HAP-1 (cell line): ENCODE data around the gene CENPU.

Experiments
- DNase-seq, 2 experiments: peaks; one replicate each; pipeline ENCODE4 v3.0.0-alpha.2; 2016 to 2020; ENCODE audit warnings: low spot score in 2 of 2
- H3K27me3 ChIP-seq: fragments of 250-450 bp; sonication (Bioruptor Pico); 2 replicates; pipeline ENCODE4 v1.5.1; 2020; ENCODE audit warnings: low read depth, mild to moderate bottlenecking, moderate library complexity
- H3K36me3 ChIP-seq: fragments of 250-450 bp; sonication (Bioruptor Pico); replicated peaks from 2 replicates; pipeline ENCODE4 v1.5.1; 2020; ENCODE audit warnings: mild to moderate bottlenecking
- H3K4me1 ChIP-seq: fragments of 250-450 bp; sonication (Bioruptor Pico); 2 replicates; pipeline ENCODE4 v1.5.1; 2020; ENCODE audit warnings: mild to moderate bottlenecking
- H3K4me3 ChIP-seq: fragments of 250-450 bp; sonication (Bioruptor Pico); 2 replicates; pipeline ENCODE4 v1.5.1; 2020; ENCODE audit warnings: mild to moderate bottlenecking, moderate library complexity
- H3K9me3 ChIP-seq: fragments of 250-450 bp; sonication (Bioruptor Pico); 2 replicates; pipeline ENCODE4 v1.5.1; 2020; ENCODE audit warnings: mild to moderate bottlenecking, moderate library complexity
- in situ Hi-C: fragments of 300-500 bp; cut with MboI; formaldehyde crosslinking; loops from 3 replicates; pipeline ENCODE4 v1.14.3; 2020; ENCODE audit warnings: low sequenced_read_pairs, inconsistent platforms, mixed read lengths

Gene CENPU

DNA sequence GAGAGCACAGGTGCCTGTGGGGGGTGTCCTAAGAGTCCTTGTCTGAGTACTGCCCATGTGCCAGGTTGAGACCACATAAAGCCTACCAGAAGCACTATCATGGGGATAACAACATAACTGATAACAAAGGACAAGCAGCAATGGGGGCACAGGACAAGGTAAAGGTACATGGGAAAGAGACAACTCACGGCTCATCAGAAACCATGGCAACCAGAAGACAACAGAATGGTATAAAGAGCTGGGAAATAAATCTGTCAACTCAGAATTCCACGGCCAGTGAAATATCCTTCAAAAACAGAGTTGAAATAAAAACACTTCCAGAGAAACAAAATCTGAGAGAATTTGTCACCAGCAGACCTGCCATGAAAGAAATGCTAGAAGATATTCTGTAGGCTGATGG, 20.0 kb downstream of the CENPU start:
- no peak for DNase-seq
- Histone ChIP-seq H3K4me1 (no peaks in the 10 kb centered on the region), H3K27me3 (no peaks in the 10 kb centered on the region), H3K36me3 (peaks cover 86% of the 10 kb centered on the region), H3K9me3 (no peaks in the 10 kb centered on the region), H3K4me3 (no peak overlapping the region)
- in situ Hi-C loops, result no loop called here

GRCh38 chr4:184712322-184712721, 21.6 kb downstream of the CENPU start:
- peaks cover 81% of the 10 kb centered on the region for H3K36me3 ChIP-seq
- H3K9me3 ChIP-seq, result no peaks in the 10 kb centered on the region
- in situ Hi-C loops, result no loop called here
- H3K4me1 ChIP-seq, result no peaks in the 10 kb centered on the region
- H3K27me3 ChIP-seq, result no peaks in the 10 kb centered on the region
- no peak for DNase-seq
- H3K4me3 ChIP-seq, result no peak overlapping the region

DNA sequence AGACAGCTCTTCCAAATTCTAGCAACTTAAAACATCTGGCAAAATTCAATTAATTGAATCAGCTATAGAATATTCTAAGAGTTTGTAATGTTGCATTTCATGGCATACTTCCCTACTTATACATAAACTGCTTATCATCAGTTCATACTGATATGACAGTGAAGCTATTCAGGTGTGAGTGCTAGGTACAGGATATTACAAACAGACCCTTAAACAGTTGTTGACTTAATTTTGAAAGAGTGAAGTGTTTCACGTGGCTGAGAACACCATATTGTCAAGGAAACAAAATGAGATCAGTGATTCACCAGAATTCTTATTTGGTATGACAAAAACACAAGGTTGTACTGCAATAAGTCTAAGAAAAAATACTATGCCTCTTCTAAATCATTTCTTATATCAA, 27.4 kb downstream of the CENPU start:
- Histone ChIP-seq H3K9me3 (no peaks in the 10 kb centered on the region), H3K36me3 (peaks cover 80% of the 10 kb centered on the region), H3K4me1 (peaks cover 11% of the 10 kb centered on the region), H3K27me3 (no peaks in the 10 kb centered on the region), H3K4me3 (no peak overlapping the region)
- DNase-seq, result no peak
- in situ Hi-C loops, result no loop called here

DNA sequence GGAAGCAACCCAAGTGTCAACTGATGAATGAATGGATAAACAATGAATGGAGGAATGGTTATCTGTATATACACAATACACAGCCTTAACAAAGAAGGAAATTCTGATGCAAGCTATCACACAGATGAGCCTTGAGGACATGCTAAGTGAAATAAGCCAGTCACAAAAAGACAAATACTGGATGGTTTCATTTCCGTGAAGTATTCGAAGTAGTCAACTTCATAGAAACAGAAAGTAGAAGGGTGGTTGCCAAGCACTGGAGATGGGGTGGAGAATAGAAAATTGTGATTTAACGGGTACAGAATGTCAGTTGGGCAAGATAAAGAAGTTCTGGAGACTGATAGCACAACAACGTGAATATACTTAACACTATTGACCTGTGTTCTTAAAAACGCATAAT, 28.2 kb downstream of the CENPU start:
- Histone ChIP-seq H3K36me3 (peaks cover 80% of the 10 kb centered on the region), H3K27me3 (no peaks in the 10 kb centered on the region), H3K4me1 (peaks cover 11% of the 10 kb centered on the region), H3K9me3 (no peaks in the 10 kb centered on the region), H3K4me3 (no peak overlapping the region)
- DNase-seq, result no peak
- in situ Hi-C loops, result no loop called here

DNA sequence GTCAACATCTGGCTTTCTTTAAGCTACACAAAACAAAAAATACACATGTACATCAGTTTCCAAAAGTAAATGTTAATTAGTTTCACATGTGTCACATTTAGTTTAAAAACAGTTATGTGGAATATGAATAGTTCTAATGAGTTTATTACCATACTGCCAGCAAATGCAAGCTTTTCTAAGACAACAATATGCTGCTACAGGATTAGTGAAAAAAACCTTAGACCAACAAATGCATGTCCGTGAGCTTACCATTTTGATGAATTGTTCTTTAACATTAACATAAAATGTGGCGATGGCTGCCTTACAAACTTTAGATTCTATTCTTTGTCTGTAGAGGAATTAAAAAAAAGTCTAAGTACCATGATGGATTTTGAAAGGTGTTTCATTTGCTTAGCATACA, 31.8 kb downstream of the CENPU start:
- Histone ChIP-seq H3K36me3 (peaks cover 69% of the 10 kb centered on the region), H3K27me3 (no peaks in the 10 kb centered on the region), H3K9me3 (no peaks in the 10 kb centered on the region), H3K4me1 (peaks cover 11% of the 10 kb centered on the region), H3K4me3 (no peak overlapping the region)
- in situ Hi-C loops, result no loop called here
- DNase-seq, result peak in 1 of 2 experiments; percentile 55

GRCh38 chr4:184699941-184700340, 34.0 kb downstream of the CENPU start:
- no peaks in the 10 kb centered on the region for H3K27me3 ChIP-seq
- in situ Hi-C loops, result no loop called here
- H3K4me1 ChIP-seq, result peaks cover 11% of the 10 kb centered on the region
- no peaks in the 10 kb centered on the region for H3K9me3 ChIP-seq
- no peak for DNase-seq
- no peak overlapping the region for H3K4me3 ChIP-seq
- peaks cover 68% of the 10 kb centered on the region for H3K36me3 ChIP-seq

DNA sequence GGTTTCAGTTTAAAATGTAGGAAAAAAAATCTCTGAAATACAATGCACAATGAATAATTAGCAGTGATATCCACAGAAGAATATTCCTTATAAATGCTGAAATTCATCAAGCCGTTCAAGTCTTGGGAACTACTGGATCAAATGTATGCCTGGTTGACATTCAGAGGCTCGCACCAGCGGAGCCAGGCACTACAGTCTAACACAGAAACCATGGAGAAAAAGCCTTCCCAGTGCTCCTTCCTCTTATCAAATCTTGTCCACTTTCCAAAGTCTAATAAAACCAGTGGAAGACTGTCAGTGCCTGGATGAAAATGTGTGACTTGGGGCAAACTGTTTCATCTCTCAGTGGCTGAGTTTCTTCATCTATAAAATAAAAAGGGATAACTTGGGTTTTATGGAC, 35.9 kb downstream of the CENPU start:
- in situ Hi-C loops, result no loop called here
- Histone ChIP-seq H3K4me3 (no peak overlapping the region), H3K36me3 (peaks cover 67% of the 10 kb centered on the region)

DNA sequence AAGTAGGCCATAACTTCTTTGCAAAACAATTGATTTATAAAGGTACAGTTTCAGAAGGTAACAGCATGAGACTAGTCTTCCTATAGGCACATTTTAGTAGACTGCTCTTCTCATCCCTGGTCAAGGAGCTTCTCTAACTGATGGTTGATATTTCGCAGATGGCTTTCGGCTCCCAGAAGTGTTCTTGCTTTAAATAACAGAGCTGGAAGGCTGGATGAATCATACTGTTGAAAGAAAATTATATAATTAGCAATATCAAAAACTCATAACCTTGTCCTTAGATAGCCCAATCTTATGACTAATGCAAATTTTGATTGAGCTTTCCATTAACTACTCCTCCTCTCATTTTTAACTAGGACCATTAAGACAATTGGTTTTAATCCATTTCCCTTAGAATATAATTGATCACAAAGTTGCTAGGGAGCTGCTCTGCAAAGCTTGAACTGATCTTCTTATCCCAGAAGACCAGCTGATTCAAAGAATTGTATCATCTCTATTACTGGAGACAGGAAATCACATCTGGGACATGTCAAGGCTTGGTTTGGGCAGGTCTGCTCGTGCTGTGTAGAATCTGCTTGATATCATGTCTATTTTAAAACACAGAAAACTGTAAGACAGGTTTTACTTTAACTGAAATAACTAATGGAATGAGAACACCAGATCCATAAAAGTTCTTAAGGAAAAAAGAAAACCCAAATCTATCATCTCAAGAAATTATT, 38.6 kb downstream of the CENPU start:
- in situ Hi-C loops, result no loop called here
- Histone ChIP-seq H3K9me3 (no peaks in the 10 kb centered on the region), H3K4me3 (no peak overlapping the region), H3K36me3 (peaks cover 59% of the 10 kb centered on the region), H3K27me3 (no peaks in the 10 kb centered on the region), H3K4me1 (no peaks in the 10 kb centered on the region)
- DNase-seq, result no peak

More for the DNA sequence above, 35.9 kb downstream of the CENPU start:
- Histone ChIP-seq H3K4me1 (peaks cover 11% of the 10 kb centered on the region), H3K27me3 (no peaks in the 10 kb centered on the region), H3K9me3 (no peaks in the 10 kb centered on the region)
- no peak for DNase-seq

DNA sequence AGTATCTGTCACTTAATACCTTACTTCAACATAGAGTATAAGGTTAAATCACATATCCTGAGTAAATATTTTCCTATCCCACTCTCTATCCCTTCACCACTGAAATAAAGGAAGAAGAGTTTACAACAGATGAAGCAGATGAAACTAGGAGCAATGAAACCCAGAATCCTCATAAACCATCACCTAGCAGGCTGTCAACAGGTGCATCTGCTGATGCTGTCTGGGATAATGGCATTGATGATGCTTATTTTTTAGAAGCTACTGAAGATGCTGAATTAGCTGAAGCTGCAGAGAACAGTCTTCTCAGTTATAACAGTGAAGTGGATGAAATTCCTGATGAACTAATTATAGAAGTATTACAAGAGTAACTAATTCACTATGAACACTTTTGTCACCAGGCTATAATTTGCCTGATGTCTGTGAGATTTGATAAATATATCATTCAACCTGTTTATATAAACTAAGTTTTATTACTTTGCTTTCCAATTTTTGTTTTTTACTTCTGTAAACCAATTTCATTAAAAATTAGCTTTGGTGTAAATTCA, 39.4 kb downstream of the CENPU start:
- Histone ChIP-seq H3K4me1 (no peaks in the 10 kb centered on the region), H3K36me3 (peaks cover 55% of the 10 kb centered on the region), H3K9me3 (no peaks in the 10 kb centered on the region), H3K4me3 (no peak overlapping the region), H3K27me3 (no peaks in the 10 kb centered on the region)
- in situ Hi-C loops, result no loop called here
- DNase-seq, result no peak

GRCh38 chr4:184693056-184693455, 40.8 kb downstream of the CENPU start:
- peaks cover 50% of the 10 kb centered on the region for H3K36me3 ChIP-seq
- DNase-seq, result no peak
- no peak overlapping the region for H3K4me3 ChIP-seq
- in situ Hi-C loops, result no loop called here
- H3K4me1 ChIP-seq, result no peaks in the 10 kb centered on the region
- H3K9me3 ChIP-seq, result no peaks in the 10 kb centered on the region
- no peaks in the 10 kb centered on the region for H3K27me3 ChIP-seq

DNA sequence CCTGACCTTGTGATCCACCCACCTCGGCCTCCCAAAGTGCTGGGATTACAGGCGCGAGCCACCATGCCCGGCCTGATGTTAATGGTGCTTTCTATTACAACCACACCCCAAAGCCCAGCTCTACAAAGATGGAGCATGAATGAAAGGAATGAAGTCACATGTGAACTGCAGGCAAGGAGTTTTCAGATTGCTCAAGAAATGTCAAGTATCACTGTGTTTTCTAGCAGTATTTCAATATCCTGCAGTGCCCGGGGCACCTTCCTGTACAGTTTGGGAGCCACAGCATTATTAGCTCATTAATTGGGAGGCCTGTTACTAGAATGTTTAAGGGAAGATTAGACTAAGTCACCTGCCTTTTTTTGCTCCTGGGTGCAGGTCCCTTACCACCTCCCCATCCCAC, 44.2 kb downstream of the CENPU start:
- DNase-seq, result no peak
- in situ Hi-C loops, result no loop called here
- Histone ChIP-seq H3K36me3 (peaks cover 23% of the 10 kb centered on the region), H3K4me1 (no peaks in the 10 kb centered on the region), H3K4me3 (no peak overlapping the region), H3K9me3 (no peaks in the 10 kb centered on the region), H3K27me3 (no peaks in the 10 kb centered on the region)

DNA sequence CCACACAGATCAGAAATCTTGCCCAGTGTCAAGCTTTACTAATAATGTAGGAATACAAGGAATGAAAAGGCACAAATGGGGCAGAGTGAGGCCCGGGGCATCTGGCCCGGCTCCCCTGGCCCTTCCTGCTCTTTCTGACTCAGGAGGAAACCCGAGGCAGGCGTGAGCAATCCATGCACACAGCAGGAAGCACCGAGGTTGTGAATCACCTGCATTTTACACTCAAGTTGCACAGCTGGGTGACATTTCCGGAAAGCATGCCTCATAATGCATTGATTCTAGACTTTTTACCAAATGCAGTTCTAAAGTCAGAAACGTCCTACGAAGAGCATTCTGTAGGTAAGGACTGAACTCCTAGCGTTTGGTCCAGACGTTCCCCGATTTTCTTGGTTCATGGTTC, 45.4 kb downstream of the CENPU start:
- in situ Hi-C loops, result no loop called here
- H3K9me3 ChIP-seq, result no peaks in the 10 kb centered on the region
- H3K27me3 ChIP-seq, result no peaks in the 10 kb centered on the region
- H3K36me3 ChIP-seq, result peaks cover 13% of the 10 kb centered on the region
- DNase-seq, result no peak
- H3K4me1 ChIP-seq, result no peaks in the 10 kb centered on the region
- H3K4me3 ChIP-seq, result no peak overlapping the region

DNA sequence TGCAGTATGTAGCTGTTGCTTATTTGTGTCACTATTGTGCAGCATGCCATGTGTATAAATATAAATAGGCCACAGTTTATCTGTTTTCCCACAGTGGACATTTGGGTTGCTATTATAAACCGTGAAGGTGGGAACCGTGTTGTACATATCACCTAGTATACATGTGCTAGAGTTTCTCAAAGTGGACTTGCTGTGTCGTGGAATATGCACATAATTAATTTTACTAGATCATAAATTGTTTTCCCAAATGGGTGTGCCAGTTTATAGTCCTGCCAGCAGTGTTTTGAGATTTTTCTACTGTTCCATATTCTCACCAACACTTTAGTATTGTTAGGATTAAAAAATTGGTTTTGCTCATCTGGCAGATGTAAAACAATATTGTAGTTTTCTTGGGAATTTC, 45.9 kb downstream of the CENPU start:
- no peaks in the 10 kb centered on the region for H3K4me1 ChIP-seq
- no peaks in the 10 kb centered on the region for H3K9me3 ChIP-seq
- no peak for DNase-seq
- no peak overlapping the region for H3K4me3 ChIP-seq
- no peaks in the 10 kb centered on the region for H3K27me3 ChIP-seq
- H3K36me3 ChIP-seq, result peaks cover 9% of the 10 kb centered on the region
- in situ Hi-C loops, result no loop called here

GRCh38 chr4:184684491-184685189, 49.3 kb downstream of the CENPU start:
- Histone ChIP-seq H3K4me1 (peaks cover 7% of the 10 kb centered on the region), H3K9me3 (no peaks in the 10 kb centered on the region), H3K4me3 (no peak overlapping the region), H3K27me3 (no peaks in the 10 kb centered on the region), H3K36me3 (no peaks in the 10 kb centered on the region; the same call in 1 of the 2 replicates)
- in situ Hi-C loops, result no loop called here
- no peak for DNase-seq
